RWPE2 (cell line): Measurements from ENCODE around the gene MARK3.

Experiments used
- ATAC-seq: fragments of 200-7000 bp; cut with Tn5 transposase; 3 replicates; pipeline ENCODE4 v1.9.1; 2021; ENCODE audit warnings: low read depth
- DNase-seq: peaks from one replicate; pipeline ENCODE4 v3.0.0-alpha.2; 2020; ENCODE audit warnings: low spot score
- H3K27ac ChIP-seq: fragments of 450-650 bp; 2 replicates; pipeline ENCODE4 v1.5.1; 2017; ENCODE audit warnings: mild to moderate bottlenecking; ENCODE audit not compliant: poor library complexity, severe bottlenecking
- H3K27me3 ChIP-seq: fragments of 250-450 bp; sonication (Bioruptor Pico); 2 replicates; pipeline ENCODE4 v1.5.1; 2021; ENCODE audit warnings: mild to moderate bottlenecking, moderate library complexity; ENCODE audit not compliant: insufficient read depth, poor library complexity, severe bottlenecking
- H3K36me3 ChIP-seq: fragments of 250-450 bp; sonication (Bioruptor Pico); 2 replicates; pipeline ENCODE4 v1.5.1; 2020; ENCODE audit warnings: low read depth, mild to moderate bottlenecking, moderate library complexity
- H3K4me1 ChIP-seq: fragments of 250-450 bp; sonication (Bioruptor Pico); 2 replicates; pipeline ENCODE4 v1.5.1; 2021; ENCODE audit warnings: mild to moderate bottlenecking, moderate library complexity; ENCODE audit not compliant: insufficient read depth, poor library complexity, severe bottlenecking
- H3K4me3 ChIP-seq: fragments of 250-450 bp; sonication (Bioruptor Pico); 2 replicates; pipeline ENCODE4 v1.5.1; 2021; ENCODE audit warnings: mild to moderate bottlenecking, moderate library complexity; ENCODE audit not compliant: severe bottlenecking
- H3K9me3 ChIP-seq: fragments of 250-450 bp; sonication (Bioruptor Pico); 2 replicates; pipeline ENCODE4 v1.5.1; 2021; ENCODE audit warnings: mild to moderate bottlenecking, moderate library complexity; ENCODE audit not compliant: severe bottlenecking
- CTCF ChIP-seq: fragments of 450-650 bp; IDR thresholded peaks from one replicate; pipeline ENCODE4 v1.5.1; 2017; ENCODE audit warnings: mild to moderate bottlenecking, moderate library complexity; ENCODE audit not compliant: poor library complexity, severe bottlenecking

Gene MARK3

GRCh38 chr14:103460415-103460814 is 75.2 kb downstream of the MARK3 start:
- no peak overlapping the region for H3K4me3 ChIP-seq
- H3K4me1 ChIP-seq = peaks cover 3% of the 10 kb centered on the region
- peaks cover 92% of the 10 kb centered on the region for H3K36me3 ChIP-seq
- ATAC-seq = no peak
- H3K27me3 ChIP-seq = no peaks in the 10 kb centered on the region
- DNase-seq = no peak
- no peak overlapping the region for H3K27ac ChIP-seq
- TF ChIP-seq CTCF = no peak
- H3K9me3 ChIP-seq = no peaks in the 10 kb centered on the region

- TF ChIP-seq CTCF = no peak
- no peaks in the 10 kb centered on the region for H3K9me3 ChIP-seq
- no peak for ATAC-seq
- no peaks in the 10 kb centered on the region for H3K27me3 ChIP-seq
- no peaks in the 10 kb centered on the region for H3K4me1 ChIP-seq
- H3K36me3 ChIP-seq = peaks cover 92% of the 10 kb centered on the region
- no peak for DNase-seq
- no peak overlapping the region for H3K4me3 ChIP-seq
- H3K27ac ChIP-seq = no peak overlapping the region
Measured at GRCh38 chr14:103463149-103463548, 77.9 kb downstream of the MARK3 start.

- Histone ChIP-seq H3K27ac (no peak overlapping the region), H3K27me3 (no peaks in the 10 kb centered on the region), H3K4me1 (no peaks in the 10 kb centered on the region), H3K36me3 (peaks cover 93% of the 10 kb centered on the region), H3K4me3 (no peak overlapping the region), H3K9me3 (no peaks in the 10 kb centered on the region)
- DNase-seq (no peak), ATAC-seq (no peak)
- TF ChIP-seq CTCF = no peak
Measured at GRCh38 chr14:103463851-103464250, 78.6 kb downstream of the MARK3 start.

- Histone ChIP-seq H3K27me3 (no peaks in the 10 kb centered on the region), H3K4me3 (no peak overlapping the region), H3K9me3 (no peaks in the 10 kb centered on the region), H3K36me3 (peaks cover 92% of the 10 kb centered on the region), H3K4me1 (no peaks in the 10 kb centered on the region), H3K27ac (no peak overlapping the region)
- no peak for ATAC-seq
- TF ChIP-seq CTCF = no peak
- no peak for DNase-seq
Measured at GRCh38 chr14:103472939-103473338, 87.7 kb downstream of the MARK3 start.

GRCh38 chr14:103474893-103475292 is 89.7 kb downstream of the MARK3 start:
- Histone ChIP-seq H3K9me3 (no peaks in the 10 kb centered on the region), H3K27ac (no peak overlapping the region), H3K4me3 (no peak overlapping the region), H3K36me3 (peaks cover 89% of the 10 kb centered on the region), H3K4me1 (no peaks in the 10 kb centered on the region), H3K27me3 (no peaks in the 10 kb centered on the region)
- DNase-seq = no peak
- ATAC-seq = no peak
- TF ChIP-seq CTCF = no peak
